HG02885 (cell line): Measurements from ENCODE around the gene SEPHS2.
"Not testable (repeated sequence)": the region's sequence is repeated elsewhere in the genome, so short reads cannot be mapped to it uniquely, and the experiment has no call there.

Experiments
- ATAC-seq: cut with Tn5 transposase; IDR thresholded peaks from one replicate; pipeline ENCODE4 v1.9.1; 2021; ENCODE audit warnings: mild to moderate bottlenecking; ENCODE audit not compliant: unreplicated experiment, poor library complexity

SEPHS2 gene

DNA sequence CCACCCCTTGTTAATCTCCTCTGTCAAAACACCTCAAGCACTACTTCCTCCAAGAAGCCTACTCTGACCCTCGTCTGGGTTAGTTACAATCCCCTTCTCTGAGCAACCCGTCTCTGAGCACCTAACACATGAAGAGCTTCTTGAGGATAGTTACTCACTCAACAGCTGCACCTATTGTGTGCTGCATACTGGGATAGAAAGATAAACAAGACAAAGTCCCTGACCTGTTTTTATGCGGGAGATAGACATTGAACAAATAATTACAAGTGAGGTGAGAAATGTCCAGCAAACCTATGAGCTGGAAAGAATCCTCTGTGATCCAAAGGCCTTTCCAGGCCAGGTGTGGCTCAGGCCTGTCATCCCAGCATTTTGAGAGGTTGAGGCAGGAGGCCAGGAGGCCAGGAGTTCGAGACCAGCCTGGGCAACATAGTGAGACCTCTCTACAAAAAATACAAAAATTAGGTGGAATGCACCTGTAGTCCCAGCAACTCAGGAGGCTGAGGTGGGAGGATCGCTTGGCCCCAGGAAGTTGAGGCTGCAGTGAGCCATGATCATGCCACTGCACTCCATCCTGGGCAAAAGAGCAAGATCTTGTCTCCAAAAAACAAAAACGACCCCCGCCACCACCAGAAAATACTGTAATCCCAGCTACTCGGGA is 43.8 kb downstream of the SEPHS2 start:
- no peak for ATAC-seq

GRCh38 chr16:30399435-30400186 is 46.1 kb downstream of the SEPHS2 start:
- no peak for ATAC-seq

DNA sequence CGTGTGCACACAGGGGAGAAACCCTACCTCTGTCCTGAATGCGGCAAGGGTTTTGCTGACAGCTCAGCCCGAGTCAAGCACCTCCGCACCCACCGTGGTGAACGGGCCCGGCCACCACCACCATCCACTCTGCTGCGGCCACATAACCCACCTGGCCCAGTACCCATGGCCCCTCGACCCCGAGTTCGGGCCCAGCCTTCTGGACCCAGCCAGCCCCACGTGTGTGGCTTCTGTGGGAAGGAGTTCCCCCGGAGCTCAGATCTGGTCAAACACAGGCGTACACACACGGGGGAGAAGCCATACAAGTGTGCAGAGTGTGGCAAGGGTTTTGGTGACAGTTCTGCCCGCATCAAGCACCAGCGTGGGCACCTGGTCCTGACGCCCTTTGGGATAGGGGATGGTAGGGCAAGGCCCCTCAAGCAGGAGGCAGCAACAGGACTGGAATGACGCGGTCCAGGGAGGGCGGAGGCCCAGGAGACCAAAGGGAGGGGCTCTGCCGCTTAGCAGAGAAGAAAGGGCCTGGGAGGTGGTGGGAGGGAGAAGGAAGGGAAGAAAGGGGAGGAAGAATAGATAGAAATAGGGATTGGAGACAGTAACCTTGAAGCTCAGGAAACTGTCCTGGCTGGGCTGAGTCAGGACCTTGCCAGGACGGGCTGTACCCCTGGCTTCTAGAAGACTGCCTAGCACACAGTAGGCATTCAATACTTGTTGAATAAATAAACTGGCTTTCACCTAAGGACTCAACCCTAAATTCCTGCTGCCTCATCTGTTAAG is 46.8 kb downstream of the SEPHS2 start:
- no peak for ATAC-seq

DNA sequence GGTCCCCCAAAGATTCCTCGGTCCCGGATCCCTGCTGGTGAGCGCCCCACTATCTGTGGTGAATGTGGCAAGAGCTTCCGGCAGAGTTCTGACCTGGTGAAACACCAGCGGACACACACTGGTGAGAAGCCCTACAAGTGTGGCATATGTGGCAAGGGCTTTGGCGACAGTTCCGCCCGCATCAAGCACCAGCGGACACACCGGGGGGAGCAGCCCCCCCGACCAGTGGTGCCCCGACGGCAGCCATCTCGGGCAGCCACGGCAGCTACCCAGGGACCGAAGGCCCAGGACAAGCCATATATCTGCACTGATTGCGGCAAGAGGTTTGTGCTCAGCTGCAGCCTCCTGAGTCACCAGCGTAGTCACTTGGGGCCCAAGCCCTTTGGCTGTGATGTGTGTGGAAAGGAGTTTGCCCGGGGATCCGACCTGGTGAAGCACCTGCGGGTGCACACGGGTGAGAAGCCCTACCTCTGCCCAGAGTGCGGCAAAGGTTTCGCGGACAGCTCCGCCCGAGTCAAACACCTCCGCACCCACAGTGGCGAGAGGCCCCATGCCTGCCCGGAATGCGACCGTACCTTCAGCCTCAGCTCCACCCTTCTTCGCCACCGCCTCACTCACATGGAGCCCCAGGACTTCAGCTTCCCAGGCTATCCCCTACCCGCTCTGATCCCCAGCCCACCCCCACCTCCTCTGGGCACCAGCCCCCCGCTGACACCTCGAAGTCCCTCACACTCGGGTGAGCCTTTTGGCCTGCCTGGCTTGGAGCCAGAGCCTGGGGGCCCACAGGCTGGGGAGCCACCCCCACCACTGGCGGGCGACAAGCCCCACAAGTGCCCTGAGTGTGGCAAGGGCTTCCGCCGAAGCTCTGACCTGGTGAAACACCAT is 47.7 kb downstream of the SEPHS2 start:
- no peak for ATAC-seq

DNA sequence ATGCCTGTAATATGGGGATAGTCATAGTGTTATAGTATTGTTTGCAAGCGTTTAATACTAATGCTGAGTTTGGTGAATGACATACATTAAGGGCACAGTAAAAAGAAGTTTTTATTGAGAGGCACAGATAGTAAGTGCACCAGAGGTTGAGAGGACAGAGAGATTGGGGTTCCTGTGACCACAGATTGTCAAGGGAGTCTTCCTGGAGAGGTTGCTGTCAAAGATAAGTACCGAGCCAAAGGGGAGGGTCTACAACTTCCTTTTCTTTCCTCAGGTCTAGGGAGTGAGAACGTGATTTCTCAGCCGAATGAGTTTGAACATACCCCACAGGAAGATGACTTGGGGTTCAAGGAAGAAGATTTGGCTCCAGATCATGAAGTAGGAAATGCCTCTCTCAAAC is 48.6 kb downstream of the SEPHS2 start:
- no peak for ATAC-seq

DNA sequence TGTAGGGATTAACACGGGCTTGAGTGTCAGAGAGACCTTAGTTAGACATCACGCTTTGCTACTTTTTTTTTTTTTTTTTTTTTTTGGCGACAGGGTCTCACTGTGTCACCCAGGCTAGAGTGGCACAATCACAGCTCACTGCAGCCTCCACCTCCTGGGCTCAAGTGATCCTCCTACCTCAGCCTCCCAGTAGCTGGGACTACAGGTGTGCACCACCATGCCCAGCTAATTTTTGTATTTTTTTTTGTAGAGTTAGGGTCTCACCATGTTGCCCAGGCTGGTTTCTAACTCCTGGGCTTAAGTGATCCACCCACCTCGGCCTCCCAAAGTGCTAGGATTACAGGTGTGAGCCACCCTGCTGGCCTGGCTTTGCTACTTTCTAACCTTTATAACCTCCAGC is 49.0 kb downstream of the SEPHS2 start:
- ATAC-seq, result not testable (repeated sequence)

- no peak for ATAC-seq
Observed at GRCh38 chr16:30395992-30396585, 49.6 kb downstream of the SEPHS2 start.

DNA sequence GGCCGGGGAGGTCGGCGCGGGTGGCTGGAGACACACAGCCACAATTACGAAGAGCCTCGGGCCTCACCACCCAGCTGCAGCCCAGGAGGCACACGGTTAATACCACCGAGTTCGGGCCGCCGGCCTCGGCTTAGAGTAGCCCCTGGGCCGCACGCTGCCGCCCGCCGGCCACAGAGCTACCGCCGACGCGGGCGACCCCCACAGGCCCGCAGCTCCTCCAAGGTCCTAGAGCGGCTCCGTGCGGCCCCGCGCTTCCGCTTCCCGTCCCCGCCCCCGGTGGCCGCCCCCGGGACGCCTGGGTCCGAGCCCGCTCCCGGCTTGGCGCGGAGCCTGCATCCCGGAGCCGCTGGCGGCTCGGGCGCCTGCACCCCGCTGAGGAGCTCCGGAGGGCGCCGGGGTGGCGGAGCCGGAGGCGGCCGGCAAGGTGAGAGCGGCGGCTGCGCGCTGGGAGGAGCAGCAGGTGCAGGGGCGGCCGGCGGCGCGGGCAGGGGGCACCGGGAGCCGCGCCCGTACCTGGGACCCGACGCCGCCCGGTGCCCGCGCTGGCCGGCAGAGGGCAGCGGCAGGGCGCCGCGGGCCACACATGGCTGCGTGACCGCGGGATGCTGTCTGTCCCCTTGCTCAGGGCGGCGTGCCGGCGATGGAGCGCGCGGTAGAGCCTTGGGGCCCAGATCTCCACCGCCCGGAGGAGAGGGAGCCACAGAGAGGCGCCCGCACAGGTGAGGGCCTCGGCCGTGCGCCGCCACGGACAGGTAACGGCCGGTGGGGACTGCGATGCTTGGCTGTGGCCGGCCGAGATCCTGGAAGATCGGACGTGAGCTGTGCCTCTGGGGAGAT is 50.3 kb downstream of the SEPHS2 start, which contains the start of gene ZNF48:
Gene ZNF48, plus strand, starts transcription at position 266 of the 837 bp plus-strand sequence. Its CDS starts 375 bp downstream, at position 641.
- ATAC-seq, result peak; percentile 79

DNA sequence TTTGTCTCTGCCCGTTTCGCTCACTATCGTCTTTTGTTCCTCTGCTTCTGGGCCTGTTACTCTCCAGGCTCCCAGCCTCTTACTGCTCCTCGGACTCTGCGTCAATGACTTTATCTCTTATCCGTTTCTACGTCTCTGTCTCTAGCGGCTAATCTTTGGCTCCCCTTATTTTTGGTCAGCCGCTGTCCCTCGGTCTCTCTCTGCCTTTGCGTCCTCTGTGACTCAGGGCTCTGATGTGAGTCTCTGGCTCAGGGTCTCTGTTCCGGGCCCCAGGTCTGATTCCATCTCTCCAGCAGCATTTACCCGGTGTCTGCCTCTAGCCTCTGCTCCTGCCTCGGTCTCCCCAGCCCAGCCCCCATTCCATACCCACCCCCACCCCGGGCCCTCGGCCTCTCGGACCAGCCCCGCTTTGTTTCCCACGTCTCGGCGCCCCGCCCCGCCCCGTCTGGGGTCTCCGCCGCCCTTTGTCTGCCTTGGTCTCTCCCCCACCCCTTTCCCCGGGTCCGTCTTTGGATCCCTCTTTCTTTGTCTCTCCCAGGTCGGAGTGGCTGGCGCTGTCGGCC is 51.0 kb downstream of the SEPHS2 start:
- no peak for ATAC-seq
